ENCODE measurements around the gene NOL12. TPM values are rescaled to one million over a fixed set of nuclear protein-coding genes. Genes with fewer than 3 reads are reported as not detected.

The NOL12 gene
- total and polyA plus RNA-seq, 4 experiments from 2014 or later: 38.8 to 52.0 (median 51.0) TPM

GRCh38 chr22:37640591-37641560, 45.3 kb upstream of the NOL12 start:
- DNase-seq: peak in 2 of 5 donors; percentile 24 to 50
- H3K36me3 Mint-ChIP-seq: peaks cover 16 to 46% of the 10 kb centered on the region in 2 donors

GRCh38 chr22:37641561-37641949, 44.6 kb upstream of the NOL12 start:
- no peaks in the 10 kb centered on the region for H3K27me3 Mint-ChIP-seq
- intact Hi-C loops (cut with micrococcal nuclease): no loop called here
- H3K27me3 ChIP-seq (ENCODE audit: insufficient read depth, low read length): no peaks in the 10 kb centered on the region
- H3K4me3 ChIP-seq (ENCODE audit: low read length in 2 of 2): peak overlapping the region; percentile 3 to 75
- no peaks in the 10 kb centered on the region for H3K9me3 ChIP-seq (ENCODE audit: control insufficient read depth in 1 of 2, low read length in 2 of 2)
- peaks cover 30 to 67% (median 48%) of the 10 kb centered on the region in 4 donors for H3K4me1 Mint-ChIP-seq
- peaks cover 47% of the 10 kb centered on the region for H3K36me3 ChIP-seq (ENCODE audit: insufficient read depth, low read length)
- POLR2A ChIA-PET (ENCODE audit: partially characterized antibody): interaction anchor here (1.0 to 12.1 kb wide), 7 partner anchors 9 to 32 kb away, joined by 3 to 247 read pairs (median 94); partner anchors contain the start of genes GGA1, LGALS1 and PDXP
- CTCF ChIA-PET (ENCODE audit: partially characterized antibody): interaction anchor here (0.9 to 20.3 kb wide), 6 partner anchors 9 to 50 kb away, joined by 3 to 558 read pairs (median 168); partner anchors contain the start of genes GGA1, LGALS1, NOL12 and PDXP
- H3K4me1 ChIP-seq (ENCODE audit: insufficient read depth, low read length): peaks cover 62% of the 10 kb centered on the region
- peak overlapping the region; percentile 64 for H3K27ac ChIP-seq (ENCODE audit: low read depth, low read length)
- peak overlapping the region; percentile 29 to 91 (median 61) for H3K27ac Mint-ChIP-seq
- peak overlapping the region; percentile 48 to 100 (median 90) for H3K4me3 Mint-ChIP-seq
- H3K36me3 Mint-ChIP-seq: peaks cover 16 to 48% of the 10 kb centered on the region in 2 donors
- DNase-seq: no peak
- no peaks in the 10 kb centered on the region for H3K9me3 Mint-ChIP-seq

More at GRCh38 chr22:37640591-37641560, 45.3 kb upstream of the NOL12 start:
- H3K9me3 Mint-ChIP-seq: no peaks in the 10 kb centered on the region
- ChIA-PET CTCF (ENCODE audit: partially characterized antibody) (interaction anchor here (7.3 to 20.3 kb wide), 4 partner anchors 14 to 39 kb away, joined by 114 to 558 read pairs (median 357); partner anchors contain the start of genes GGA1, LGALS1, NOL12 and PDXP), POLR2A (ENCODE audit: partially characterized antibody) (interaction anchor here (0.8 to 12.1 kb wide), 10 partner anchors 9 to 49 kb away, joined by 3 to 247 read pairs (median 8); partner anchors contain the start of genes GGA1, LGALS1 and PDXP)
- Histone ChIP-seq H3K27ac (ENCODE audit: low read depth, low read length) (peak overlapping the region; percentile 64), H3K4me1 (ENCODE audit: insufficient read depth, low read length) (peaks cover 69% of the 10 kb centered on the region), H3K27me3 (ENCODE audit: insufficient read depth, low read length) (no peaks in the 10 kb centered on the region), H3K9me3 (ENCODE audit: control insufficient read depth in 1 of 2, low read length in 2 of 2) (no peaks in the 10 kb centered on the region), H3K4me3 (ENCODE audit: low read length in 2 of 2) (peak overlapping the region; percentile 75 to 84), H3K36me3 (ENCODE audit: insufficient read depth, low read length) (peaks cover 41% of the 10 kb centered on the region)
- peak overlapping the region; percentile 90 to 100 (median 94) for H3K4me3 Mint-ChIP-seq
- H3K27me3 Mint-ChIP-seq: no peaks in the 10 kb centered on the region
- peaks cover 35 to 74% (median 54%) of the 10 kb centered on the region in 4 donors for H3K4me1 Mint-ChIP-seq
- intact Hi-C loops (cut with micrococcal nuclease): no loop called here
- H3K27ac Mint-ChIP-seq: peak overlapping the region; percentile 86 to 97 (median 91)

- peak; percentile 75 to 84 (median 80) for DNase-seq
- H3K27me3 Mint-ChIP-seq: no peaks in the 10 kb centered on the region
- peaks cover 16 to 49% (median 32%) of the 10 kb centered on the region in 4 donors for H3K4me1 Mint-ChIP-seq
- H3K4me3 Mint-ChIP-seq: peak overlapping the region; percentile 15 to 82 (median 58)
- Histone ChIP-seq H3K36me3 (ENCODE audit: insufficient read depth, low read length) (peaks cover 62% of the 10 kb centered on the region), H3K27me3 (ENCODE audit: insufficient read depth, low read length) (no peaks in the 10 kb centered on the region), H3K4me3 (ENCODE audit: low read length in 2 of 2) (no peak overlapping the region), H3K27ac (ENCODE audit: low read depth, low read length) (peak overlapping the region; percentile 45), H3K4me1 (ENCODE audit: insufficient read depth, low read length) (peaks cover 44% of the 10 kb centered on the region), H3K9me3 (ENCODE audit: control insufficient read depth in 1 of 2, low read length in 2 of 2) (no peaks in the 10 kb centered on the region)
- H3K9me3 Mint-ChIP-seq: no peaks in the 10 kb centered on the region
- CTCF ChIA-PET (ENCODE audit: partially characterized antibody): interaction anchor here (0.9 to 20.3 kb wide), 9 partner anchors 16 to 253 kb away, joined by 3 to 558 read pairs (median 12); partner anchors contain the start of genes GGA1, LGALS1, NOL12 and PDXP
- H3K36me3 Mint-ChIP-seq: peaks cover 22 to 53% of the 10 kb centered on the region in 2 donors
- intact Hi-C loops (cut with micrococcal nuclease): loop anchor here (1.0 kb wide), 3 partner anchors 20 to 38 kb away; no protein-coding TSS in a partner anchor
- H3K27ac Mint-ChIP-seq: peak overlapping the region; percentile 68 to 91 (median 88)
- POLR2A ChIA-PET (ENCODE audit: partially characterized antibody): interaction anchor here (0.6 to 12.1 kb wide), 13 partner anchors 14 to 1056 kb away, joined by 3 to 247 read pairs (median 7); partner anchors contain the start of genes GGA1, LGALS1, NOL12 and PDXP
Measured at GRCh38 chr22:37643225-37643847, 42.8 kb upstream of the NOL12 start.

- Mint-ChIP-seq H3K27ac (no peak overlapping the region), H3K36me3 (peaks cover 33 to 55% of the 10 kb centered on the region in 2 donors), H3K9me3 (no peaks in the 10 kb centered on the region), H3K27me3 (no peaks in the 10 kb centered on the region), H3K4me3 (no peak overlapping the region), H3K4me1 (peaks cover 7 to 26% (median 15%) of the 10 kb centered on the region in 4 donors)
- intact Hi-C loops (cut with micrococcal nuclease): no loop called here
- no peaks in the 10 kb centered on the region for H3K27me3 ChIP-seq (ENCODE audit: insufficient read depth, low read length)
- ChIA-PET CTCF (ENCODE audit: partially characterized antibody) (interaction anchor here (0.9 to 20.3 kb wide), 4 partner anchors 11 to 34 kb away, joined by 4 to 493 read pairs (median 112); partner anchors contain the start of gene PDXP), POLR2A (ENCODE audit: partially characterized antibody) (interaction anchor here (0.8 to 4.5 kb wide), 4 partner anchors 12 to 40 kb away, joined by 3 to 27 read pairs (median 3); partner anchors contain the start of genes LGALS1 and PDXP)
- peaks cover 91% of the 10 kb centered on the region for H3K36me3 ChIP-seq (ENCODE audit: insufficient read depth, low read length)
- H3K4me1 ChIP-seq (ENCODE audit: insufficient read depth, low read length): peaks cover 16% of the 10 kb centered on the region
- no peak overlapping the region for H3K27ac ChIP-seq (ENCODE audit: low read depth, low read length)
- H3K9me3 ChIP-seq (ENCODE audit: control insufficient read depth in 1 of 2, low read length in 2 of 2): no peaks in the 10 kb centered on the region
- peak in 1 of 5 donors; percentile 29 for DNase-seq
- H3K4me3 ChIP-seq (ENCODE audit: low read length in 2 of 2): no peak overlapping the region
Measured at GRCh38 chr22:37647317-37647716, 38.8 kb upstream of the NOL12 start.

GRCh38 chr22:37647928-37648327, 38.2 kb upstream of the NOL12 start:
- intact Hi-C loops (cut with micrococcal nuclease): no loop called here
- H3K36me3 Mint-ChIP-seq: peaks cover 33 to 54% of the 10 kb centered on the region in 2 donors

GRCh38 chr22:37650463-37651136, 35.5 kb upstream of the NOL12 start:
- no peaks in the 10 kb centered on the region for H3K9me3 Mint-ChIP-seq
- CTCF ChIA-PET (ENCODE audit: partially characterized antibody): interaction anchor here (0.7 kb wide), 1 partner anchor 9 kb away, joined by 3 read pairs; no protein-coding TSS in a partner anchor
- H3K4me1 ChIP-seq (ENCODE audit: insufficient read depth, low read length): no peaks in the 10 kb centered on the region
- no peaks in the 10 kb centered on the region for H3K27me3 ChIP-seq (ENCODE audit: insufficient read depth, low read length)
- no peak overlapping the region for H3K4me3 Mint-ChIP-seq
- H3K27ac Mint-ChIP-seq: peak overlapping the region in 1 of 7 donors; percentile 25
- DNase-seq: no peak
- H3K27me3 Mint-ChIP-seq: no peaks in the 10 kb centered on the region
- no peak overlapping the region for H3K4me3 ChIP-seq (ENCODE audit: low read length in 2 of 2)
- POLR2A ChIA-PET (ENCODE audit: partially characterized antibody): interaction anchor here (0.6 to 4.5 kb wide), 6 partner anchors 9 to 34 kb away, joined by 3 to 27 read pairs (median 3); partner anchors contain the start of genes PDXP and SH3BP1
- H3K36me3 ChIP-seq (ENCODE audit: insufficient read depth, low read length): peaks cover 75% of the 10 kb centered on the region
- peaks cover 24 to 47% of the 10 kb centered on the region in 2 donors for H3K36me3 Mint-ChIP-seq
- intact Hi-C loops (cut with micrococcal nuclease): no loop called here
- H3K27ac ChIP-seq (ENCODE audit: low read depth, low read length): no peak overlapping the region
- peaks cover 0 to 2% (median 0%) of the 10 kb centered on the region in 4 donors for H3K4me1 Mint-ChIP-seq
- H3K9me3 ChIP-seq (ENCODE audit: control insufficient read depth in 1 of 2, low read length in 2 of 2): no peaks in the 10 kb centered on the region

More at GRCh38 chr22:37647928-37648327, 38.2 kb upstream of the NOL12 start:
- Histone ChIP-seq H3K4me1 (ENCODE audit: insufficient read depth, low read length) (peaks cover 10% of the 10 kb centered on the region), H3K36me3 (ENCODE audit: insufficient read depth, low read length) (peaks cover 88% of the 10 kb centered on the region), H3K27me3 (ENCODE audit: insufficient read depth, low read length) (no peaks in the 10 kb centered on the region), H3K27ac (ENCODE audit: low read depth, low read length) (no peak overlapping the region), H3K4me3 (ENCODE audit: low read length in 2 of 2) (no peak overlapping the region), H3K9me3 (ENCODE audit: control insufficient read depth in 1 of 2, low read length in 2 of 2) (no peaks in the 10 kb centered on the region)
- Mint-ChIP-seq H3K27me3 (no peaks in the 10 kb centered on the region), H3K4me3 (no peak overlapping the region), H3K4me1 (peaks cover 7 to 20% (median 11%) of the 10 kb centered on the region in 4 donors), H3K27ac (peak overlapping the region in 1 of 7 donors; percentile 25), H3K9me3 (no peaks in the 10 kb centered on the region)
- DNase-seq: no peak
- POLR2A ChIA-PET (ENCODE audit: partially characterized antibody): interaction anchor here (0.8 to 4.5 kb wide), 5 partner anchors 12 to 39 kb away, joined by 3 to 27 read pairs (median 3); partner anchors contain the start of genes LGALS1 and PDXP
- CTCF ChIA-PET (ENCODE audit: partially characterized antibody): interaction anchor here (0.9 to 20.3 kb wide), 4 partner anchors 10 to 35 kb away, joined by 4 to 493 read pairs (median 4); partner anchors contain the start of gene PDXP
